Measurements from ENCODE around the gene CNKSR1.

CNKSR1 gene

GRCh38 chr1:26132834-26133167, 44.5 kb upstream of the CNKSR1 start:
- no peak for TF ChIP-seq CTCF (conservative IDR thresholded peaks at IDR 0.05; ENCODE audit: low read depth, low read length)
- H3K4me3 ChIP-seq (IDR thresholded peaks at IDR 0.05; ENCODE audit: insufficient read depth, low read depth, low read length), result no peak overlapping the region

GRCh38 chr1:26134466-26134865, 42.8 kb upstream of the CNKSR1 start:
- no peak overlapping the region for H3K27ac ChIP-seq
- no peak overlapping the region for H3K4me2 ChIP-seq
- H2AFZ ChIP-seq (ENCODE audit: low read depth), result no peak overlapping the region
- no peaks in the 10 kb centered on the region for H4K20me1 ChIP-seq (ENCODE audit: insufficient read depth)
- H3K9ac ChIP-seq, result no peak overlapping the region
- no peak for TF ChIP-seq CTCF (conservative IDR thresholded peaks at IDR 0.05; ENCODE audit: low read depth, low read length)
- H3K4me1 ChIP-seq (ENCODE audit: low read depth, poor library complexity, severe bottlenecking), result no peaks in the 10 kb centered on the region
- H3K27me3 ChIP-seq (ENCODE audit: insufficient read depth, low read depth), result no peaks in the 10 kb centered on the region
- no peak overlapping the region for H3K4me3 ChIP-seq (IDR thresholded peaks at IDR 0.05; ENCODE audit: insufficient read depth, low read depth, low read length)
- H3K79me2 ChIP-seq (ENCODE audit: insufficient read depth, low read depth), result no peaks in the 10 kb centered on the region
- no peaks in the 10 kb centered on the region for H3K36me3 ChIP-seq (ENCODE audit: insufficient read depth)

More at GRCh38 chr1:26132834-26133167, 44.5 kb upstream of the CNKSR1 start:
- no peak overlapping the region for H3K4me2 ChIP-seq
- no peaks in the 10 kb centered on the region for H4K20me1 ChIP-seq (ENCODE audit: insufficient read depth)
- H3K4me1 ChIP-seq (ENCODE audit: low read depth, poor library complexity, severe bottlenecking), result no peaks in the 10 kb centered on the region
- H3K36me3 ChIP-seq (ENCODE audit: insufficient read depth), result no peaks in the 10 kb centered on the region
- no peaks in the 10 kb centered on the region for H3K27me3 ChIP-seq (ENCODE audit: insufficient read depth, low read depth)
- no peak overlapping the region for H2AFZ ChIP-seq (ENCODE audit: low read depth)
- H3K9ac ChIP-seq, result no peak overlapping the region
- no peak overlapping the region for H3K27ac ChIP-seq
- H3K79me2 ChIP-seq (ENCODE audit: insufficient read depth, low read depth), result no peaks in the 10 kb centered on the region

- Histone ChIP-seq H2AFZ (ENCODE audit: low read depth) (no peak overlapping the region), H3K4me3 (IDR thresholded peaks at IDR 0.05; ENCODE audit: insufficient read depth, low read depth, low read length) (no peak overlapping the region), H3K4me2 (no peak overlapping the region), H4K20me1 (ENCODE audit: insufficient read depth) (no peaks in the 10 kb centered on the region), H3K27ac (no peak overlapping the region), H3K79me2 (ENCODE audit: insufficient read depth, low read depth) (no peaks in the 10 kb centered on the region), H3K36me3 (ENCODE audit: insufficient read depth) (no peaks in the 10 kb centered on the region), H3K9ac (no peak overlapping the region), H3K27me3 (ENCODE audit: insufficient read depth, low read depth) (no peaks in the 10 kb centered on the region), H3K4me1 (ENCODE audit: low read depth, poor library complexity, severe bottlenecking) (no peaks in the 10 kb centered on the region)
- TF ChIP-seq CTCF (conservative IDR thresholded peaks at IDR 0.05; ENCODE audit: low read depth, low read length), result no peak
These were observed 38.2 kb upstream of the CNKSR1 start for GRCh38 chr1:26138974-26139558.

GRCh38 chr1:26142159-26142558, 35.1 kb upstream of the CNKSR1 start:
- Histone ChIP-seq H4K20me1 (ENCODE audit: insufficient read depth) (no peaks in the 10 kb centered on the region), H3K9ac (no peak overlapping the region), H3K4me2 (no peak overlapping the region), H3K79me2 (ENCODE audit: insufficient read depth, low read depth) (no peaks in the 10 kb centered on the region), H3K27ac (no peak overlapping the region), H3K4me1 (ENCODE audit: low read depth, poor library complexity, severe bottlenecking) (no peaks in the 10 kb centered on the region), H2AFZ (ENCODE audit: low read depth) (no peak overlapping the region), H3K36me3 (ENCODE audit: insufficient read depth) (no peaks in the 10 kb centered on the region), H3K27me3 (ENCODE audit: insufficient read depth, low read depth) (no peaks in the 10 kb centered on the region), H3K4me3 (IDR thresholded peaks at IDR 0.05; ENCODE audit: insufficient read depth, low read depth, low read length) (no peak overlapping the region)
- no peak for TF ChIP-seq CTCF (conservative IDR thresholded peaks at IDR 0.05; ENCODE audit: low read depth, low read length)

Measured in KMS-11 (cell line).